HG02571 (cell line): ENCODE measurements around the gene CEBPZ.
"Not testable (repeated sequence)": the region's sequence is repeated elsewhere in the genome, so short reads cannot be mapped to it uniquely, and the experiment has no call there.

Experiments used
- ATAC-seq: cut with Tn5 transposase; IDR thresholded peaks from one replicate; pipeline ENCODE4 v1.9.1; 2021; ENCODE audit warnings: mild to moderate bottlenecking, moderate library complexity; ENCODE audit not compliant: unreplicated experiment

The CEBPZ gene

DNA sequence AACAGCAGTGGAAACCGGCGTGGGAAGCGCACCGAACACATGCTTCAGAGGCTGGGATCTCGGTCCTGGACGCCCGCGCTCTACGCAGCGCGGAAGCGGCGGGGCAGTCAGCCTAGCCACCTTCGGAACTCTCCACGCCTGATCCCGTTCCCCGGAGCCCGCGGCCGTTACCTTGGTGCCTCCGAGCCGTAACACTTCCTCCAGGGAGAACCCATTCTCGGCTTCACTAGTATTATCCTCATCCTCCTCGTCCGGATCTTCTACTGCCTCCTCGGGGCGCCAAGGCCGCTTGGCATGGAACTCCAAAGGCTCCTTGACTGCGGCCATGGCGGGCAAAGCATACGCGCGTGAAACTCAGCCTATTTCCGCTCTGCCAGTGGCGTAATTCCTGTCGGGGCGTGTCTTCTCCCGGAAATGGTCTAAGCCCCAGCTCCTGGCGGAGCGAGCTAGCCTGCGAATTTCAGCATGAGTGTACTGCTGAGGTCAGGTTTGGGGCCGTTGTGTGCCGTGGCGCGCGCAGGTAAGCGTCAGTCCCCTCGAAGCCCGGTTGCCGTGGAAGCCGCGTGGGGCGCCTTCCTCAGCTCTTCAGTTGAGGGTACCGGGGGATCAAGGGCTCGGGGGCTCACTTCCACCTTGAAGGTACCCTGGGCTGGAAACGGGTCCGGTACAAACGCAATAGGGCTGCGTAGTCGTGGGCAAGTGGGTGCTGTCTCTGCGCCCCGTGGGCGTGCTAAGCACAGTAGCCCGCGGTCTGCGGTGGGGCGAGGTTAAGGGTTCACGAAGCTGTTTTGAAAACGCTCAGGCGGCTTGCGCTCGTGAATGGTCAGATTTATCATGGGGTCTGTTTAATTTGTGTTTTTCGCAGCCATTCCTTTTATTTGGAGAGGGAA is at the start of gene CEBPZ, which contains the start of gene NDUFAF7:
Gene CEBPZ, minus strand, starts transcription at position 356 of the 890 bp plus-strand sequence. Its CDS starts 29 bp downstream, at position 327.
Gene NDUFAF7, plus strand, starts transcription at position 418 of the 890 bp plus-strand sequence. Its CDS starts 48 bp downstream, at position 466.
- ATAC-seq = peak; percentile 95

- ATAC-seq = no peak
These were observed 44.9 kb upstream of the CEBPZ start for GRCh38 chr2:37276291-37276690.

DNA sequence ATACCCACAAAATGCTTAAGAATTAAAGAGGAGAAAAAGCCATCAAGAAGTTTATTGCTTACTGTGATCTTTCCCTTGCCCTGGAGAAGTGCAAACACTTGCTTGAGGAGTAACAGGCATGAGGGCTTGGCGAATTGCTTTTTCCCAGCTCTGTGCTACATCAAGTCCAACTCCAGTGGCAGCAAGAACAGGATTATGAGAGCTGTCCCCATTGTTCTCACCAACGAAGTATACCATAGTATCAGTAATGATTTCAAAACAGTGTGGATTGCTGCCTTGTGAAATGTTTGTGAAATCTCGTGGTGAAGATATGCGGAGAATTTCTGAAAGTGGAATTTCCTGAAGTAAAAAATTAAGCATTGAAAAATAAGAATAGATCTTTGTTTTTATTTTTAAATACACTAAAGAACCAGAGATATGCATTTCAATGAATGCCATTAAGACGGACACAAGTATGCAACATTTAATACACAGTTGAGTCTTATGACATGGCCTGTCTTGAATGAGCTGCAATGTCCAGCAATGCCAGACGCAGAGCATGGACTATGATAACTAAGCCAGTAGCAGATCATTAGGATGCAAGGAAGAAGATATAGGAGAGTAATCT is 43.1 kb upstream of the CEBPZ start:
- ATAC-seq = no peak

DNA sequence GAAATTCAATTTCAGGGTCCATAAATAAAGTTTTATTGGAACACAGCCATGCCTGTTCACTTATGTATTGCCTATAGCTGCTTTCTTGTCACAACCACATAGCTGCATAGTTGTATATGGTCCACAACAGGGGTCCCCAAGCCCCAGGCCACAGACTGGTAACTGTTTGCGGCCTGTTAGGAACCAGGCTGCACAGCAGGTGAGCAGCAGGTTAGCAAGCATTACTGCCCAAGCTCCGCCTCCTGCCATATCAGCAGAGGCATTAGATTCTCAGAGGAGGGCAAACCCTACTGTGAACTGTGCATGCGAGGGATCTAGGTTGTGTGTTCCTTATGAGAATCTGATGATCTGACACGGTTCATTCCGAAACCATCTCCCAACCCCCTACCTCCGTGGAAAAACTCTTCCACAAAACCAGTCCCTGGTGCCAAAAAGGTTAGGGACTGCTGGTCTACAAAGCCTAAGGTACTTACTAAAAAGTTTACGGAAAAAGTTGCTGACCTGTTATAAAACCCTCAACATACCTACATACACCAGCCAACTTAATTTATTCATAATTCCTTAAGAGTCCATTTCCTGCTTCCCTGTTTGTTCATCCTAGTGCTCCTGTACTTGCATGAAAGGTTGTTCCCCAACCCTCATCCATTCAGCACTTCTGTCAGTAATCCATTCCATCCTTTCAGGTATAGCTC is 40.1 kb upstream of the CEBPZ start:
- no peak for ATAC-seq

DNA sequence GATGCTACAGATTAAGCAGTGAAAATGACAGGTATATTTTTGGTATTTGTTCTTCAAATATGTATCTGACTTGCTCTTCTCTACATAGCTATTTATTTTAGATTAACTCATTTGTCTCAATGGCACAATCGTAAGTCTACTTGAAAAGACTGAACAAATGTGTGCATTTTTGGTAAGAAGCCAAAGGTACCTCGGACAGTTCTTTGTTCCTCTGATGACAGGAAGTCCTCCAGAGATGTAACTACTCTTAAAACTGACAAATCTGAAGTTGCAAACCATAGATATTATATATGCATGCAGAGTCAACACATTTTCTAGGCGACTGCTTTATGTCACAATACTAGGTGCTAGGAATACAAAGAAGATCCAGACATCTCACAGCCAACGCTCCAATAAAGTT is 36.7 kb upstream of the CEBPZ start:
- no peak for ATAC-seq

- ATAC-seq = no peak
These were observed 36.3 kb upstream of the CEBPZ start for GRCh38 chr2:37267685-37268084.

- ATAC-seq = no peak
These were observed 32.4 kb upstream of the CEBPZ start for GRCh38 chr2:37263839-37264238.

GRCh38 chr2:37262522-37262921 is 31.1 kb upstream of the CEBPZ start:
- no peak for ATAC-seq

DNA sequence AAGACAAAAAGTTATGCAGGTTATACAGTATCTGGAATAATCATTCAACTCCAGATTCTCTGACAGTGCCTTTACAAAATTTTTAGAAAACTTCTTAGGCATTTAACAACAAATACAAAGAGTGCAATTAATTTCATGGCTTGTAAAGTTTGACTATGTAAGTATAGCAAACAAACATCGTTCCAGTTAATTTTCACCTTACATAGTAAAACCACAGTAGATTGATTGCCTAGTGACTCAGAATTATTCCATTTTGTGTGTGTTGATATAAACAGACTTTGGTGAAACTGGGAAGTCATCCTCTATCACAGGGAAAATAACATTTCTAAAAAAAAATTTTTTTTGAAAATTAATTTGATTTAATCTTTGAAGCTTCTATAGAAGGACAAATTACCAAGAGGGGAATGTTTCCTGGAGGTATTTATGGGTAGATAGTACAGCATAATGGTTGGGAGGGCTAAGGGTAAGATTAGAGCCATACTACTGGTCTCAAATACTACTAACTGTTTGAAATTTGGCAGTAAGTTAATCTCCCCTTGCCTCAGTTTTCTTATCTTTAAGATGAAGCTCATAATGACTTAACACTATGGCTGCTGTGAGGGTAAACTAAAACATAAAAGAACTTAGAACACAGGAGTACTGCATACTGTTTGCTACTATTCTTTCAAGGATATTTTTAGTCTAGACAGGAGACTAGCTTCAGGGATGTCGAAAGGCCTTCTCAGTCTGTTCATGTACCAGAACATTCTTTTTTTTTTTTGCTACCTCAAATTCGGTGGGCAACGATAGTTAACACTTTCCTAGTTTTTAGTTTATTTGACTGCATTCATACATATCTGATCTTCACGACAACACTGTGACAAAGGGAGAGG is 19.7 kb upstream of the CEBPZ start:
- no peak for ATAC-seq

DNA sequence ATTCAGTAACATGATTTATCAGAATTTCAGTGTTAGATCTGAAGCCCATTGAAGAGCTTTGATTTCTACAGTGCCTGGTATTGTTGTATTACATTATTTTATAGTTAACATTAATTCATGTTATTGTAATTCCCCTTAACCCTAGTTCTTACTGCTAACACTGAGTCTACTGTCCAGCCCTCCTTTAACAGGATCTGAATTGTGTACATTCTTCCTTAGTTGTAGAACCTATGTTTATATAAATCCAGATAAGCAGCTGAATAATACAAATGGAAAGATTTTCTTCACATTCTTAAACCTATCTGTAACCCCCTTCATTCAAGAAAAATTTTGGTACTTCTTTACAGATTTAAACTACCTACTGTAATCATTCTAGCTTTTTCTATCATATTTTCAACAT is 14.8 kb upstream of the CEBPZ start:
- no peak for ATAC-seq

GRCh38 chr2:37244755-37245154 is 13.4 kb upstream of the CEBPZ start:
- no peak for ATAC-seq

DNA sequence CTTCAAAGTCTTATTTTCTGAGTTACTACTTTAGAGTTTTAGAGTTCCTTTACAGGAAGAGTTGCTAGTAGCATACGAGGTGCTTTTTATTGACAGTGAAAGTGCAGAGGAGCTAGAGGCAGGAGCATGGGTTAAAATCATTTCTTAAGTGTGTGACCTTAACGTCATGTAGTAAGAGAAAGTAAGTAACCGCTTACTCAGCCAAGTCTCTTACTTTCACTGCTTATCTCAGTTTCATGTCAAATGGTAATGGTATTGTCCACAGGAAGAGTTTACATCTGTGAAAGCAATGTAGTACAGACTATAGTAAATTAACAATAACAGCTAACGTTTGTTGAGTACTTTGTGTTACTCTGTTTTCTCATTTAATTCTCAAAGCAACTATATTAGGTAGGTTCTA is 12.6 kb upstream of the CEBPZ start:
- no peak for ATAC-seq

DNA sequence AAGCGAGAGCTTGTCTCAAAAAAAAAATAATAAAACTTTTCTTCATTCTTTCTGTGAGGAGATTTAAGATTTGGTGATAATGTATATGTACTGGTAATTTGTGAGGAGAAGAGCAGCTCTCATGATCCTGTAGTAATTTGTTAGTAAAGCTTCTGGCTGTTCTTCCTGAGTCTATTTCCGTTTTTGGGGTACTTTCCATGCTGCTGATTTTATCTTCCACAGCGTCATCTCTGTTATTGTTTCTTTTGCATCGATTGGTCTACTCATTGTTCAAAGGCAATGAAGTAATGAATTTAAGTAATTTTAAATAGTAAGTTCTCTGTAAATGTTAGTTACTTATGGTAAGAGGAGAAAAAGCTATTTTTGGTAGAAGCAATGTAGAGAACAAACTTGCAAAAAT is 12.0 kb upstream of the CEBPZ start:
- ATAC-seq = no peak

GRCh38 chr2:37232131-37232933 is 936 bp upstream of the CEBPZ start:
- no peak for ATAC-seq

DNA sequence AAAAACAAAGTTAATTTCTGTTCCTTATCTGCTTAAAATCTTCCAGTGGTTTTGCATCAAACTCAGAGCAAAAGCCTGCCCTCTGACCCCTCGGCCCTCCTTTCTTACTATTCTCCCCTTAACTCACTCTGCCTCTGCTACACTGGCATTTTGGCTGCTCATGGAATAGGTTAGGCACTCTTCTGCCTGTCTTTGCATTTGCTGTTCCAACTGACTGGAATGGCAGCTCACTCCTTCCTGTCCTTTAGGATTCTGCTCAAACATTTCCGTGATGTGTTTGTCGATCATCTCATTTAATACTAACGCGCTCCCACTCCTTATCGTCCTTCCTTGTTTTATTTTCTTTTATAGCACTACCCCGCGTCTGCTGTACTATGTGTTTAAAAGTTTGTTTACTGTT is 815 bp downstream of the CEBPZ start:
- ATAC-seq = no peak

- no peak for ATAC-seq
These were observed 2.6 kb downstream of the CEBPZ start for GRCh38 chr2:37228788-37229187.

- ATAC-seq = no peak
These were observed 4.5 kb downstream of the CEBPZ start for GRCh38 chr2:37226863-37227262.

DNA sequence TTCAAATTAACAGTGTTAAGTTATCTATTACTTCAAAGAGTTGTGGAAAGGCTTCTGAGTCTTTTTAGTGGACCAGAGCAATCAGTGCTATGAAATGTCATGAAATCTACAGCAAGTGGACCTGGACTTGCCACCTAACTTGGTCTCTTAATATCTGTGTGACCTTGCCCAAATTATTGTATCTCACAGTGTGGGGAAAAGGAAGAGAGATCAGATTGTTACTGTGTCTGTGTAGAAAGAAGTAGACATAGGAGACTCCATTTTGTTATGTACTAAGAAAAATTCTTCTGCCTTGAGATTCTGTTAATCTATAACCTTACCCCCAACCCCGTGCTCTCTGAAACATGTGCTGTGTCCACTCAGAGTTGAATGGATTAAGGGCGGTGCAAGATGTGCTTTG is 6.3 kb downstream of the CEBPZ start:
- ATAC-seq = not testable (repeated sequence)

DNA sequence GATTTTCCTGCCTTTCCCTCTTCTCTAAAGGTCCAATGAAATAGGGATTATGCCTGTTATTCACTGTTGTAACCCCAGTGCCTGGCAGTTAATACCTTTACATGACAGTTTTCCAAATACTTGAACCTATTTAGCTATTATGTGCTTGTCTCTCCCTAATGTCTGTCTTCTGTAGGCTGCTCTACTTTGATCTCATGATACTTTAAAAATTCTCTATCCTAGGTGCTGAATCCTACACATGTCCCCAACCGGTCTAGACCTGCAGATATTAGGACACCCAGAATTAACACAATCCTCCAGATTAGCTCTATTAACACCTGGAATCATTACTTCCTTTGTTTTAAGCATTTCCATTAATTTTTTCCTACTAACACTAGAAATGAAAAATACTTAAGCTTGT is 7.3 kb downstream of the CEBPZ start:
- ATAC-seq = no peak

DNA sequence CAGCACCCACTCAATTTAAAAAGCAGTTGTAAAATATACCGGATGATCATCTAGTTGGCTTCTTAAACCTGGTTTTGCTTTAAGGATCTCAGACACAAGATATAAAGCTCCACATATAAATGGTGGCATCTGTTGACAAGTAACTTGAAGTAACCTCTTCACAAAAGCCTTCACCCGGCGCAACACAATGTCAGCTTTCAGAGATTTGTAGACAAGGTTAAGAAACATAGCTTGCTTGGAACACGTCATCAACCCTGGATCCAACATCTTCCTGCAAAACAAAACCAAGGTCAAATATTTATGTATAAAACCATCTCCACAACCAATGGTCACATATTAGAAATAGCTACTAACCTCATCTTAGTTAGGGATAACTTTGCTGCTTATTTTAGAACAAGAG is 8.3 kb downstream of the CEBPZ start:
- no peak for ATAC-seq
